Right ventricle myocardium inferior (tissue), 1 donor: ENCODE measurements around the gene FBL. TPM values are rescaled to one million over a fixed set of nuclear protein-coding genes. Genes with fewer than 3 reads are reported as not detected.
"Not testable (repeated sequence)": the region's sequence is repeated elsewhere in the genome, so short reads cannot be mapped to it uniquely, and the experiment has no call there.

Experiments
- ATAC-seq: fragments of 200-7000 bp; cut with Tn5 transposase; one replicate; pipeline ENCODE4 v1.9.1; 2020; ENCODE audit warnings: mild to moderate bottlenecking, moderate library complexity
- DNase-seq: peaks from one replicate; pipeline ENCODE4 v3.0.0; 2021; ENCODE audit errors: missing footprints
- intact Hi-C: fragments of 100-400 bp; cut with DNase I; formaldehyde crosslinking; loops from one replicate; pipeline ENCODE4 v1.11.0; 2022
- microRNA-seq: library from miRNA; unstranded; fragments of <30 nt; microRNA quantifications from one replicate; pipeline ENCODE4 v1.2.0, GENCODE V29; 2020
- total RNA-seq: library from RNA; stranded (reverse); fragmentation: NEBNext Ultra II Directional; extraction: Animal tissue kit (Norgen Biotek cat#: 25700); gene quantifications from one replicate; pipeline ENCODE4 v1.2.1, GENCODE V29; 2021
- donor health status: DM: no; HTN: yes; CAD: no; lungs with severe emphysema.

FBL gene
- total RNA-seq, 1 donor from 2014 or later, result 64.8 TPM

- intact Hi-C loops, ATAC-seq, DNase-seq: not testable (repeated sequence)
Measured at GRCh38 chr19:39814111-39814510, 32.1 kb downstream of the FBL start.

- no peak for DNase-seq
- ATAC-seq, result no peak
- intact Hi-C loops, result no loop called here
Measured at GRCh38 chr19:39813264-39813993, 32.8 kb downstream of the FBL start.

GRCh38 chr19:39811064-39811463, 35.1 kb downstream of the FBL start:
- intact Hi-C loops, result no loop called here
- DNase-seq, result no peak
- no peak for ATAC-seq

GRCh38 chr19:39810424-39810823, 35.8 kb downstream of the FBL start:
- DNase-seq (no peak), ATAC-seq (no peak)
- intact Hi-C loops, result no loop called here

- no peak for ATAC-seq
- no peak for DNase-seq
- intact Hi-C loops, result no loop called here
Measured at GRCh38 chr19:39809368-39809767, 36.8 kb downstream of the FBL start.

GRCh38 chr19:39808688-39809087, 37.5 kb downstream of the FBL start:
- DNase-seq, intact Hi-C loops, ATAC-seq: not testable (repeated sequence)

- ATAC-seq (no peak), DNase-seq (no peak)
- intact Hi-C loops, result no loop called here
Measured at GRCh38 chr19:39807846-39808364, 38.3 kb downstream of the FBL start.

- ATAC-seq, result no peak
- intact Hi-C loops, result no loop called here
- no peak for DNase-seq
Measured at GRCh38 chr19:39805104-39805503, 41.1 kb downstream of the FBL start.

GRCh38 chr19:39802958-39803357, 43.2 kb downstream of the FBL start:
- DNase-seq (no peak), ATAC-seq (no peak)
- intact Hi-C loops, result no loop called here

GRCh38 chr19:39797083-39797482, 49.1 kb downstream of the FBL start:
- intact Hi-C loops, result no loop called here
- ATAC-seq, result no peak
- DNase-seq, result no peak

GRCh38 chr19:39796000-39796498, 50.1 kb downstream of the FBL start:
- no peak for ATAC-seq
- intact Hi-C loops, result no loop called here

GRCh38 chr19:39795001-39795400, 51.2 kb downstream of the FBL start:
- intact Hi-C loops, result no loop called here
- no peak for DNase-seq
- ATAC-seq, result no peak

More at GRCh38 chr19:39796000-39796498, 50.1 kb downstream of the FBL start:
- no peak for DNase-seq

GRCh38 chr19:39792999-39793546, 53.1 kb downstream of the FBL start:
- intact Hi-C loops, result loop anchor here (1.0 kb wide), 2 partner anchors 49 to 177 kb away; no protein-coding TSS in a partner anchor
- ATAC-seq (peak; percentile 96), DNase-seq (peak; percentile 89)

GRCh38 chr19:39788244-39788643, 57.9 kb downstream of the FBL start:
- intact Hi-C loops, result no loop called here
- DNase-seq (no peak), ATAC-seq (no peak)

Small RNA genes within 50 kb of the gene (microRNA-seq; reads per million reads assigned to microRNA genes)
- gene MIR6719, result not detected

Other genes with a start within 250 kb of the FBL start
- not detected for gene LGALS13, start 243.9 kb downstream of the FBL start, total RNA-seq
- not detected for gene LGALS16, start 190.5 kb downstream of the FBL start, total RNA-seq
- not detected for gene LGALS14, start 141.9 kb downstream of the FBL start, total RNA-seq
- not detected for gene CLC, start 108.3 kb downstream of the FBL start, total RNA-seq
- not detected for gene LEUTX, start 67.5 kb downstream of the FBL start, total RNA-seq
- 19.9 TPM for gene DYRK1B, start 12.2 kb downstream of the FBL start, total RNA-seq
- 19.5 TPM for gene FCGBP, start 88.3 kb upstream of the FBL start, total RNA-seq
- 73.6 TPM for gene PSMC4, start 124.8 kb upstream of the FBL start, total RNA-seq
- 5.1 TPM for gene ZNF546, start 150.7 kb upstream of the FBL start, total RNA-seq
- gene ZNF780B, start 209.9 kb upstream of the FBL start, total RNA-seq, result 22.3 TPM
- 8.1 TPM for gene ZNF780A, start 244.6 kb upstream of the FBL start, total RNA-seq